GM19467 (cell line): ENCODE measurements around the gene NAV2.

Experiments used
- ATAC-seq: cut with Tn5 transposase; IDR thresholded peaks from one replicate; pipeline ENCODE4 v1.9.1; 2021; ENCODE audit warnings: mild to moderate bottlenecking, moderate library complexity; ENCODE audit not compliant: unreplicated experiment

NAV2 gene

GRCh38 chr11:20047769-20048154, 335.1 kb downstream of the NAV2 start:
- ATAC-seq = no peak

GRCh38 chr11:20048246-20048645, 335.6 kb downstream of the NAV2 start:
- no peak for ATAC-seq

GRCh38 chr11:20048707-20049106, 336.1 kb downstream of the NAV2 start:
- no peak for ATAC-seq

- no peak for ATAC-seq
Measured at GRCh38 chr11:20049231-20049630, 336.6 kb downstream of the NAV2 start.

GRCh38 chr11:20050048-20050447, 337.4 kb downstream of the NAV2 start:
- no peak for ATAC-seq

- no peak for ATAC-seq
Measured at GRCh38 chr11:20050551-20051333, 338.1 kb downstream of the NAV2 start.

- ATAC-seq = no peak
Measured at GRCh38 chr11:20051469-20052399, 339.1 kb downstream of the NAV2 start.

- ATAC-seq = no peak
Measured at GRCh38 chr11:20053572-20053971, 340.9 kb downstream of the NAV2 start.

GRCh38 chr11:20054584-20054983, 341.9 kb downstream of the NAV2 start:
- ATAC-seq = no peak

GRCh38 chr11:20055312-20055711, 342.7 kb downstream of the NAV2 start:
- no peak for ATAC-seq

GRCh38 chr11:20056109-20056949, 343.7 kb downstream of the NAV2 start:
- no peak for ATAC-seq

GRCh38 chr11:20056950-20057943, 344.6 kb downstream of the NAV2 start:
- ATAC-seq = no peak

GRCh38 chr11:20058749-20059458, 346.3 kb downstream of the NAV2 start:
- no peak for ATAC-seq

- ATAC-seq = no peak
Measured at GRCh38 chr11:20059587-20060021, 347.0 kb downstream of the NAV2 start.

GRCh38 chr11:20060181-20060580, 347.5 kb downstream of the NAV2 start:
- ATAC-seq = no peak

- no peak for ATAC-seq
Measured at GRCh38 chr11:20060647-20061205, 348.1 kb downstream of the NAV2 start.

GRCh38 chr11:20061776-20062175, 349.1 kb downstream of the NAV2 start:
- no peak for ATAC-seq

GRCh38 chr11:20064961-20065405, 352.3 kb downstream of the NAV2 start:
- no peak for ATAC-seq

- no peak for ATAC-seq
Measured at GRCh38 chr11:20065406-20065805, 352.8 kb downstream of the NAV2 start.
